HCT116 (cell line): ENCODE data around the gene DIS3L2. TPM values are rescaled to one million over a fixed set of nuclear protein-coding genes. Genes with fewer than 3 reads are reported as not detected.

Experiments
- ATAC-seq: fragments of 200-7000 bp; cut with Tn5 transposase; 2 replicates; pipeline ENCODE4 v1.9.1; 2020; ENCODE audit warnings: mild to moderate bottlenecking, moderate library complexity
- BruUV-seq: library from RNA; stranded (reverse); fragments of 400-500 nt; replicated peaks from 2 replicates; lab custom pipeline; 2021; lab: Mats Ljungman, UMichigan
- CTCF ChIA-PET: fragments of 300-600 bp; sonication (Branson Sonifier 250); formaldehyde crosslinking; loops from one replicate; lab custom pipeline; 2021; ENCODE audit warnings: antibody characterized with exemption; lab: Charles Lee
- POLR2A ChIA-PET: fragments of 300-600, 350-600 bp; sonication (Branson Sonifier 250); formaldehyde crosslinking; loops from one replicate; lab custom pipeline; 2021; ENCODE audit warnings: antibody characterized with exemption; lab: Charles Lee
- RAD21 ChIA-PET, 2 experiments: fragments of 300-600 bp; sonication (Branson Sonifier 250); formaldehyde crosslinking; loops; one replicate each; lab custom pipeline; 2023; ENCODE audit warnings: low total read pairs in 2 of 2; ENCODE audit not compliant: uncharacterized antibody in 2 of 2, unreplicated experiment in 2 of 2, low non-redundant PET in 1 of 2; lab: Charles Lee
- DNase-seq: peaks from one replicate; pipeline ENCODE4 v3.0.0-alpha.2; 2010; ENCODE audit warnings: low read depth, low spot score
- H2AFZ ChIP-seq: fragments of 200-600 bp; shearing (Covaris generic), sonication (generic); 2 replicates; pipeline ENCODE4 v1.6.1; 2017; ENCODE audit warnings: low read depth, mixed run types, mixed read lengths, antibody characterized with exemption, low read length; ENCODE audit not compliant: poor library complexity, severe bottlenecking
- H3K27ac ChIP-seq: 2 replicates; pipeline ENCODE4 v1.5.1; 2012; ENCODE audit warnings: low read depth, low read length
- H3K27me3 ChIP-seq: fragments of 200-600 bp; sonication (generic); 2 replicates; pipeline ENCODE4 v1.6.1; 2016; ENCODE audit warnings: mixed run types, low read length, mixed read lengths; ENCODE audit not compliant: insufficient read depth
- H3K36me3 ChIP-seq, 2 experiments: fragments of 200-500 bp in 1 of 2; fragments of 200-600 bp in 1 of 2; sonication (Bioruptor generic) in 1 of 2; sonication (generic) in 1 of 2; 2 replicates each; pipeline versions ENCODE4 v1.5.1 to v1.6.1; 2014 to 2016; ENCODE audit warnings: low read length in 2 of 2, inconsistent platforms in 1 of 2, mixed read lengths in 1 of 2, mixed run types in 1 of 2; ENCODE audit not compliant: insufficient read depth in 2 of 2, control insufficient read depth in 1 of 2
- H3K4me1 ChIP-seq, 2 experiments: fragments of 200-600 bp in 1 of 2; sonication (generic) in 1 of 2; 2 replicates each; pipeline versions ENCODE4 v1.5.1 to v1.6.1; 2012 to 2017; ENCODE audit warnings: low read length in 2 of 2, inconsistent platforms in 1 of 2, mild to moderate bottlenecking in 1 of 2, mixed read lengths in 1 of 2, mixed run types in 1 of 2, moderate library complexity in 1 of 2; ENCODE audit not compliant: insufficient read depth in 2 of 2, control insufficient read depth in 1 of 2
- H3K4me2 ChIP-seq: fragments of 200-600 bp; sonication (generic); 2 replicates; pipeline ENCODE4 v1.6.1; 2017; ENCODE audit warnings: mixed run types, low read length, mixed read lengths
- H3K4me3 ChIP-seq, 2 experiments: fragments of 200-600 bp in 1 of 2; sonication (generic) in 1 of 2; replicated peaks in 1 of 2; 2 replicates each; pipeline ENCODE4 v1.5.1; 2011 to 2016; ENCODE audit warnings: low read length in 2 of 2, control low read depth in 1 of 2, low read depth in 1 of 2, mild to moderate bottlenecking in 1 of 2, mixed read lengths in 1 of 2, mixed run types in 1 of 2
- H3K79me2 ChIP-seq: fragments of 200-600 bp; sonication (generic); 2 replicates; pipeline ENCODE4 v1.6.1; 2017; ENCODE audit warnings: mild to moderate bottlenecking, mixed run types, low read length, moderate library complexity, mixed read lengths; ENCODE audit not compliant: insufficient read depth
- H3K9ac ChIP-seq: fragments of 200-600 bp; sonication (generic); 2 replicates; pipeline ENCODE4 v1.6.1; 2016; ENCODE audit warnings: low read length, mixed read lengths
- H3K9me2 ChIP-seq: fragments of 200-600 bp; sonication (generic), shearing (Covaris generic); 2 replicates; pipeline ENCODE4 v1.6.1; 2017; ENCODE audit warnings: mixed run types, mild to moderate bottlenecking, moderate library complexity; ENCODE audit not compliant: insufficient read depth
- H3K9me3 ChIP-seq, 2 experiments: fragments of 200-500 bp in 1 of 2; fragments of 200-600 bp in 1 of 2; sonication (Bioruptor generic) in 1 of 2; sonication (generic) in 1 of 2; 2 replicates each; pipeline ENCODE4 v1.6.1; 2014 to 2017; ENCODE audit warnings: low read length in 2 of 2, mixed read lengths in 2 of 2, inconsistent platforms in 1 of 2, low read depth in 1 of 2, mild to moderate bottlenecking in 1 of 2, mixed run types in 1 of 2, moderate library complexity in 1 of 2; ENCODE audit not compliant: control insufficient read depth in 1 of 2, insufficient read depth in 1 of 2
- H4K20me1 ChIP-seq: fragments of 200-600 bp; sonication (generic), shearing (Covaris generic); 2 replicates; pipeline ENCODE4 v1.6.1; 2017; ENCODE audit warnings: mixed run types, mild to moderate bottlenecking, moderate library complexity; ENCODE audit not compliant: insufficient read depth
- CBX3 ChIP-seq: IDR thresholded peaks from 2 replicates; pipeline ENCODE4 v1.6.1; 2012; ENCODE audit warnings: low read depth
- CEBPB ChIP-seq: IDR thresholded peaks from 2 replicates; pipeline ENCODE4 v1.6.1; 2012; ENCODE audit warnings: low read depth
- CTCF ChIP-seq, 3 experiments: fragments of 200-600 bp in 1 of 3; sonication (generic) in 1 of 3; IDR thresholded peaks in 2 of 3; conservative IDR thresholded peaks in 1 of 3; 2 replicates each; pipeline ENCODE4 v1.5.1; 2012 to 2017; ENCODE audit warnings: low read depth in 2 of 3, low read length in 2 of 3, antibody characterized with exemption in 1 of 3, borderline replicate concordance in 1 of 3, control low read depth in 1 of 3, mild to moderate bottlenecking in 1 of 3, mixed read lengths in 1 of 3, mixed run types in 1 of 3, moderate library complexity in 1 of 3; ENCODE audit not compliant: insufficient read depth in 1 of 3
- JUND ChIP-seq: IDR thresholded peaks from 2 replicates; pipeline ENCODE4 v1.6.1; 2012
- POLR2AphosphoS5 ChIP-seq: IDR thresholded peaks from 2 replicates; pipeline ENCODE4 v1.6.1; 2011; ENCODE audit warnings: mild to moderate bottlenecking, low read depth, low read length, moderate library complexity
- REST ChIP-seq: IDR thresholded peaks from 2 replicates; pipeline ENCODE4 v1.6.1; 2012; ENCODE audit warnings: low read depth
- SIN3A ChIP-seq: IDR thresholded peaks from 2 replicates; pipeline ENCODE4 v1.6.1; 2012; ENCODE audit warnings: low read depth
- SP1 ChIP-seq: IDR thresholded peaks from 2 replicates; pipeline ENCODE4 v1.6.1; 2012; ENCODE audit warnings: low read depth
- SRF ChIP-seq: IDR thresholded peaks from 2 replicates; pipeline ENCODE4 v1.6.1; 2012; ENCODE audit warnings: low read depth
- TCF7L2 ChIP-seq: IDR thresholded peaks from 2 replicates; pipeline ENCODE4 v1.7.0; 2011; ENCODE audit warnings: borderline replicate concordance, inconsistent platforms; ENCODE audit not compliant: insufficient read depth, insufficient read length; ENCODE audit errors: extremely low read depth
- ZFX ChIP-seq: fragments of 450-650 bp; IDR thresholded peaks from 2 replicates; pipeline ENCODE4 v1.6.1; 2017
- ZNF274 ChIP-seq: fragments of 200-500 bp; sonication (Bioruptor generic); IDR thresholded peaks from 2 replicates; pipeline ENCODE4 v1.6.1; 2014; ENCODE audit warnings: mild to moderate bottlenecking, low read depth, low read length, inconsistent platforms
- intact Hi-C: fragments of 100-400 bp; cut with micrococcal nuclease; formaldehyde crosslinking; loops from 2 replicates; pipeline ENCODE4 v1.10.0; 2022
- total RNA-seq: library from RNA; stranded (reverse); gene quantifications from one replicate; pipeline ENCODE4 v1.2.1, GENCODE V29; 2021; ENCODE audit not compliant: unreplicated experiment

The DIS3L2 gene
- total RNA-seq, 1 experiment from 2014 or later = 42.5 TPM

- Histone ChIP-seq H3K27me3 (no peaks in the 10 kb centered on the region), H3K4me2 (no peak overlapping the region), H3K27ac (no peak overlapping the region), H3K79me2 (no peaks in the 10 kb centered on the region), H4K20me1 (no peaks in the 10 kb centered on the region), H3K9me2 (no peaks in the 10 kb centered on the region), H3K9me3 (no peaks in the 10 kb centered on the region), H3K9ac (no peak overlapping the region), H2AFZ (no peak overlapping the region), H3K4me1 (no peaks in the 10 kb centered on the region), H3K36me3 (no peaks in the 10 kb centered on the region), H3K4me3 (no peak overlapping the region)
- ChIA-PET CTCF (interaction anchor here (1.0 kb wide), 1 partner anchor 15 kb away, joined by 3 read pairs; no protein-coding TSS in a partner anchor), POLR2A (no interaction called here), RAD21 (interaction anchor here in 1 of 2 experiments (0.6 kb wide), 1 partner anchor 106 kb away, joined by 4 read pairs; no protein-coding TSS in a partner anchor)
- DNase-seq (no peak), ATAC-seq (no peak)
- intact Hi-C loops = no loop called here
- no TSS peak for BruUV-seq
- no peak for TF ChIP-seq CTCF (IDR thresholded peaks at IDR 0.05 in 2 of 3, conservative IDR thresholded peaks at IDR 0.05 in 1 of 3; ENCODE audit: borderline replicate concordance in 1 of 3, insufficient read depth in 1 of 3, low read depth in 2 of 3, low read length in 2 of 3)
- TF ChIP-seq ZNF274 = no peak
- no peak for TF ChIP-seq SIN3A
- no peak for TF ChIP-seq SP1
Observed at GRCh38 chr2:232307854-232308253, 346.3 kb downstream of the DIS3L2 start.

GRCh38 chr2:232308986-232309385, 347.5 kb downstream of the DIS3L2 start:
- Histone ChIP-seq H3K79me2 (no peaks in the 10 kb centered on the region), H3K27me3 (no peaks in the 10 kb centered on the region)
- TF ChIP-seq POLR2AphosphoS5 (no peak), TCF7L2 (no peak), ZFX (no peak), JUND (no peak), CTCF (IDR thresholded peaks at IDR 0.05 in 2 of 3, conservative IDR thresholded peaks at IDR 0.05 in 1 of 3; ENCODE audit: borderline replicate concordance in 1 of 3, insufficient read depth in 1 of 3, low read depth in 2 of 3, low read length in 2 of 3) (no peak), REST (no peak), SRF (no peak), CBX3 (no peak), SIN3A (no peak), CEBPB (no peak)
- TF ChIP-seq, all 23 proteins: peak for 0
- intact Hi-C loops = no loop called here
- POLR2A ChIA-PET = no interaction called here
- no peak overlapping the region for H3K9ac ChIP-seq
- H3K27ac ChIP-seq = no peak overlapping the region
- H3K9me2 ChIP-seq = no peaks in the 10 kb centered on the region
- H2AFZ ChIP-seq = no peak overlapping the region
- H4K20me1 ChIP-seq = no peaks in the 10 kb centered on the region
- no peak overlapping the region for H3K4me3 ChIP-seq
- CTCF ChIA-PET = no interaction called here
- H3K4me1 ChIP-seq = no peaks in the 10 kb centered on the region
- ATAC-seq = no peak
- H3K9me3 ChIP-seq = peaks cover 0 to 4% of the 10 kb centered on the region in 2 experiments; a peak in 1 of 4 replicates
- no peak overlapping the region for H3K4me2 ChIP-seq
- H3K36me3 ChIP-seq = no peaks in the 10 kb centered on the region
- RAD21 ChIA-PET = no interaction called here
- no peak for DNase-seq
- BruUV-seq = no TSS peak
